Epithelial cell of esophagus (primary cell): ENCODE measurements around the gene NAPSA.

Experiments used
- DNase-seq: peaks from one replicate; pipeline ENCODE4 v3.0.0; 2010; ENCODE audit warnings: low read depth
- H3K4me3 ChIP-seq: 2 replicates; pipeline ENCODE4 v1.5.1; 2011; ENCODE audit warnings: mild to moderate bottlenecking, low read length, control low read depth
- CTCF ChIP-seq: IDR thresholded peaks from 2 replicates; pipeline ENCODE4 v1.5.1; 2011; ENCODE audit warnings: low read depth, mild to moderate bottlenecking, low read length, control low read depth, inconsistent platforms; ENCODE audit not compliant: insufficient read depth; ENCODE audit errors: missing control alignments

NAPSA gene

GRCh38 chr19:50328224-50328872 is 37.1 kb downstream of the NAPSA start:
- DNase-seq = no peak
- no peak overlapping the region for H3K4me3 ChIP-seq
- TF ChIP-seq CTCF = no peak

GRCh38 chr19:50327461-50328223 is 37.8 kb downstream of the NAPSA start:
- no peak for TF ChIP-seq CTCF
- no peak overlapping the region for H3K4me3 ChIP-seq
- DNase-seq = no peak

GRCh38 chr19:50327013-50327412 is 38.4 kb downstream of the NAPSA start:
- TF ChIP-seq CTCF = no peak
- H3K4me3 ChIP-seq = no peak overlapping the region
- no peak for DNase-seq

- no peak for DNase-seq
- no peak for TF ChIP-seq CTCF
- H3K4me3 ChIP-seq = no peak overlapping the region
Observed at GRCh38 chr19:50326101-50326664, 39.3 kb downstream of the NAPSA start.

GRCh38 chr19:50325310-50326100 is 39.9 kb downstream of the NAPSA start:
- H3K4me3 ChIP-seq = no peak overlapping the region
- no peak for TF ChIP-seq CTCF
- DNase-seq = peak; percentile 33

- TF ChIP-seq CTCF = no peak
- peak; percentile 21 for DNase-seq
- H3K4me3 ChIP-seq = no peak overlapping the region
Observed at GRCh38 chr19:50324331-50324730, 41.1 kb downstream of the NAPSA start.
